Astrocyte of the cerebellum (primary cell): ENCODE results near the gene RBM11.

Experiments
- DNase-seq: peaks from one replicate; pipeline ENCODE4 v3.0.0-alpha.2; 2011; ENCODE audit warnings: low read depth
- H3K4me3 ChIP-seq: 2 replicates; pipeline ENCODE4 v1.5.1; 2011; ENCODE audit warnings: mild to moderate bottlenecking, low read depth, low read length, moderate library complexity
- CTCF ChIP-seq: IDR thresholded peaks from 2 replicates; pipeline ENCODE4 v1.5.1; 2012; ENCODE audit warnings: low read length, low read depth, moderate library complexity, mild to moderate bottlenecking; ENCODE audit errors: missing control alignments
- in situ Hi-C: cut with HindIII; loops from 2 replicates; pipeline ENCODE4 v1.10.0; 2017; ENCODE audit warnings: low sequenced_read_pairs

RBM11 gene

DNA sequence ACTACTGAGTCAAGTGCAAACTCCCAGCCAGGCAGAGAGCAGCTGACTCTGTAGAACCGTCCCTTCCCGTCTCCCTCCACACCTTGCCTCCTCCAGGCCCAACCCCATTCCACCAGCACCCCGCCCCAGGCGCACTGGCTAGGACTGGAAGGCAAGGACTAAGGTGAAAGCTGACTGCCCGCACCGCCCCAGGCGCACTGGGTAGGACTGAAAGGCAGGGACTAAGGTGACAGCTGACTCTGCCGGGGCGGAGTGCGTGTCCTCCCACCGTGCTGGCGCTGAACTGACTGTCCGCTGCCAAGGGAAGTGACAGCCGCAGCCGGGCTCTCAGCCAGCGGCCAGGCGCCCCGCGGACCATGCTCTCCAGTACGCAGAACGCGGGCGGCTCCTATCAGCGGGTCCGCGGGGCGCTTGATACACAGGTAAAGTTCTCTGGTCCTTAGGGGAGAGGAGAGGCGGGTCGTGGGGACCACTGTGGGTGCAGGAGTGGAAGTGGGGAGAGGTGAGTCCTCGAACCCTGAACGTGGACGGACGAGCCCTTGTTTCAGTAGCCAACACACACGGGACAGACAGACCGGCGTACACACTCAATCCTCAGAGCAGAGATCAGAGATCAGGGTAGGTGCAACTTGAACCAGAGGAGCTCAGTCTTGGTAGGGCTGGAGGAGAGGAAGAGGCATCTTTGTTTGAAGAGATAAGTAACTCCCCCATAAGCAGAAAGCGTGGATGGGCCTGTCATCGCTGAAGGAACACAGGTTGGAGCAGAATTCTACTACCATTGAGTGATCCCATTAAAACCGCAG, 58.0 kb downstream of the RBM11 start:
- in situ Hi-C loops = no loop called here
- DNase-seq = no peak
- no peak for TF ChIP-seq CTCF
- H3K4me3 ChIP-seq = no peak overlapping the region

DNA sequence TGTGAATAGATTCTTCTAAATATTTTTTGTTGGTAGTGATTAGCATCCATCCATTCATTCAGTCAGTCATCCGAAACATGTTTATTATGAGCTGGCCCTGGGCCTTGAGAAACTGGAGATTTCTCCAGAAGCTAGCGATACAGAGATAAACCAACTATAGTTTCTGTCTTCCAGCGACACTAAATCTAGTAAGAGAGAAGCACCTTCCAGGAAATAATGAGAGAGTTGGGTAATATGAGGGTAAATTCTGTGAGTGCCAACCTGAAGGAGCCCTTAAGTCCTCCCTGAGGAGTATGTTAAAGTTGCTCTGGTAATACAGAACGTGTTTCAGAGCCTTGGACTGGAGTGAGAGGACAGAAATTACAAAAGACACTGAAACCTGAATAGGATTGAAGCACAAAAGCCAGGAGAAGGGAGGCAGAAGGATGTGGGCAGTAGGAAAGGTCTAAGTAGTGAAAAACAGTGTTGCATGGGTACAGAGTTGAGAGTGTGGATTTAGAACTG, 59.8 kb downstream of the RBM11 start:
- DNase-seq = no peak
- in situ Hi-C loops = no loop called here
- TF ChIP-seq CTCF = no peak
- no peak overlapping the region for H3K4me3 ChIP-seq
